ENCODE measurements around the gene EXO1. TPM values are rescaled to one million over a fixed set of nuclear protein-coding genes. Genes with fewer than 3 reads are reported as not detected.

EXO1 gene
- total RNA-seq, 1 experiment from 2014 or later, result 26.3 TPM

- intact Hi-C loops (cut with micrococcal nuclease; ENCODE audit: unreplicated experiment), result no loop called here
- in situ Hi-C loops (cut with HindIII; ENCODE audit: low pct_unique_long_range_greater_than_20kb, low sequenced_read_pairs), result no loop called here
- no peaks in the 10 kb centered on the region for H3K27me3 ChIP-seq (ENCODE audit: control insufficient read depth, insufficient read depth, low read length)
- DNase-seq (ENCODE audit: low read depth, low spot score), result no peak
- no peaks in the 10 kb centered on the region for H3K9me3 ChIP-seq (ENCODE audit: control insufficient read depth, insufficient read depth, low read depth, low read length)
- TF ChIP-seq, protein P1, sequence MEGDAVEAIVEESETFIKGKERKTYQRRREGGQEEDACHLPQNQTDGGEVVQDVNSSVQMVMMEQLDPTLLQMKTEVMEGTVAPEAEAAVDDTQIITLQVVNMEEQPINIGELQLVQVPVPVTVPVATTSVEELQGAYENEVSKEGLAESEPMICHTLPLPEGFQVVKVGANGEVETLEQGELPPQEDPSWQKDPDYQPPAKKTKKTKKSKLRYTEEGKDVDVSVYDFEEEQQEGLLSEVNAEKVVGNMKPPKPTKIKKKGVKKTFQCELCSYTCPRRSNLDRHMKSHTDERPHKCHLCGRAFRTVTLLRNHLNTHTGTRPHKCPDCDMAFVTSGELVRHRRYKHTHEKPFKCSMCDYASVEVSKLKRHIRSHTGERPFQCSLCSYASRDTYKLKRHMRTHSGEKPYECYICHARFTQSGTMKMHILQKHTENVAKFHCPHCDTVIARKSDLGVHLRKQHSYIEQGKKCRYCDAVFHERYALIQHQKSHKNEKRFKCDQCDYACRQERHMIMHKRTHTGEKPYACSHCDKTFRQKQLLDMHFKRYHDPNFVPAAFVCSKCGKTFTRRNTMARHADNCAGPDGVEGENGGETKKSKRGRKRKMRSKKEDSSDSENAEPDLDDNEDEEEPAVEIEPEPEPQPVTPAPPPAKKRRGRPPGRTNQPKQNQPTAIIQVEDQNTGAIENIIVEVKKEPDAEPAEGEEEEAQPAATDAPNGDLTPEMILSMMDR (IDR thresholded peaks at IDR 0.05), result no peak
- no peak for TF ChIP-seq POLR2AphosphoS5 (IDR thresholded peaks at IDR 0.05; ENCODE audit: low read depth, low read length)
- TF ChIP-seq TCF7L2 (IDR thresholded peaks at IDR 0.05; ENCODE audit: low read depth, low read length), result no peak
- TF ChIP-seq REST (IDR thresholded peaks at IDR 0.05; ENCODE audit: insufficient read depth in 1 of 2, low read depth in 2 of 2, low read length in 1 of 2), result no peak
- no peak for TF ChIP-seq SIN3A (IDR thresholded peaks at IDR 0.05; ENCODE audit: borderline replicate concordance, insufficient read depth, low read depth, low read length)
- no TSS peak for BruUV-seq (replicated peaks)
- no peaks in the 10 kb centered on the region for H3K36me3 ChIP-seq (ENCODE audit: control insufficient read depth, insufficient read depth, low read length)
- ChIA-PET CTCF (no interaction called here), POLR2A (no interaction called here)
- no peaks in the 10 kb centered on the region for H3K4me1 ChIP-seq (ENCODE audit: control insufficient read depth, insufficient read depth, low read length)
- H3K27ac ChIP-seq (ENCODE audit: low read length), result no peak overlapping the region
- ATAC-seq, result no peak
- no peak overlapping the region for H3K4me3 ChIP-seq (ENCODE audit: low read depth in 2 of 2, low read length in 2 of 2)
Observed at GRCh38 chr1:241927321-241927720, 79.3 kb downstream of the EXO1 start.

DNA sequence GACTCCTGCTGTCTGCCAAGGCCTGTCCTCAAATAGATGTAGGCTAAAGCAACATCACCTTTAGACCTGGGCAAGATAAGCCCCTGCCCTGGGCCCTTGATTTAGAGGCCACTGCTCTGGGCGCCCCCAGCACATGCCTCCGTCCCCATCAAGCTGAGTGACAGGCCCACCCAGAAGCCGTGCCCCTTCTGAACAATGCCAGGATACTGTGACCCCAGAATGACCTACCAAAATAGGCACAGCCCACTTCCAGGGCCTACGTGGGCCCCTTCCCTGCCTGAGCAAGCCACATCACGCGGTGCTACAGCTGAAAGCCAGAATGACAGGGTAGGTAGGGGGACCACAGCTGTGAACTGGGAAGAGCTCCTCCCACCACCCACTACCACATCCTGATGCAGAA, 84.8 kb downstream of the EXO1 start:
- in situ Hi-C loops (cut with HindIII; ENCODE audit: low pct_unique_long_range_greater_than_20kb, low sequenced_read_pairs) (no loop called here), intact Hi-C loops (cut with micrococcal nuclease; ENCODE audit: unreplicated experiment) (no loop called here)
- CTCF ChIA-PET, result no interaction called here
- Histone ChIP-seq H3K27ac (ENCODE audit: low read length) (no peak overlapping the region), H3K9me3 (ENCODE audit: control insufficient read depth, insufficient read depth, low read depth, low read length) (no peaks in the 10 kb centered on the region), H3K27me3 (ENCODE audit: control insufficient read depth, insufficient read depth, low read length) (no peaks in the 10 kb centered on the region), H3K4me1 (ENCODE audit: control insufficient read depth, insufficient read depth, low read length) (no peaks in the 10 kb centered on the region), H3K4me3 (ENCODE audit: low read depth in 2 of 2, low read length in 2 of 2) (no peak overlapping the region), H3K36me3 (ENCODE audit: control insufficient read depth, insufficient read depth, low read length) (no peaks in the 10 kb centered on the region)
- BruUV-seq (replicated peaks), result no TSS peak
- DNase-seq (ENCODE audit: low read depth, low spot score), result no peak
- ATAC-seq, result no peak
- POLR2A ChIA-PET, result no interaction called here
- TF ChIP-seq REST (IDR thresholded peaks at IDR 0.05; ENCODE audit: insufficient read depth in 1 of 2, low read depth in 2 of 2, low read length in 1 of 2) (no peak), SIN3A (IDR thresholded peaks at IDR 0.05; ENCODE audit: borderline replicate concordance, insufficient read depth, low read depth, low read length) (no peak), POLR2AphosphoS5 (IDR thresholded peaks at IDR 0.05; ENCODE audit: low read depth, low read length) (no peak), TCF7L2 (IDR thresholded peaks at IDR 0.05; ENCODE audit: low read depth, low read length) (no peak)
- TF ChIP-seq, protein P1 (IDR thresholded peaks at IDR 0.05), result no peak
